ENCODE results near the gene C6orf47.

GRCh38 chr6:31687860-31688693 lies 27.5 kb upstream of the C6orf47 start:
- TF ChIP-seq CTCF (IDR thresholded peaks at IDR 0.05), result no peak
- TF ChIP-seq POLR2AphosphoS5 (IDR thresholded peaks at IDR 0.05), result no peak
- TF ChIP-seq POLR2A (IDR thresholded peaks at IDR 0.05; ENCODE audit: low read depth), result no peak

Data from esophagus muscularis mucosa (tissue), 3 donors.